ENCODE data around the gene CYGB.

Gene CYGB

GRCh38 chr17:76543826-76544545 is 6.5 kb upstream of the CYGB start:
- Histone ChIP-seq H3K36me3 (ENCODE audit: control insufficient read depth in 1 of 2, insufficient read depth in 2 of 2, low read length in 2 of 2) (no peaks in the 10 kb centered on the region), H3K4me3 (ENCODE audit: low read depth in 1 of 2, low read length in 2 of 2) (no peak overlapping the region), H3K27me3 (ENCODE audit: control insufficient read depth in 1 of 2, insufficient read depth in 2 of 2, low read length in 2 of 2) (peaks cover 4 to 15% of the 10 kb centered on the region in 2 donors), H3K9me3 (ENCODE audit: control insufficient read depth in 1 of 2, low read length in 2 of 2) (no peaks in the 10 kb centered on the region), H3K9ac (ENCODE audit: low read depth in 1 of 2, low read length in 2 of 2) (no peak overlapping the region), H3K27ac (ENCODE audit: low read depth, low read length) (no peak overlapping the region), H3K4me1 (ENCODE audit: control insufficient read depth in 1 of 2, insufficient read depth in 2 of 2, low read length in 2 of 2) (peaks cover 39 to 40% of the 10 kb centered on the region in 2 donors)

GRCh38 chr17:76543482-76543825 is 5.9 kb upstream of the CYGB start:
- no peaks in the 10 kb centered on the region for H3K9me3 ChIP-seq (ENCODE audit: control insufficient read depth in 1 of 2, low read length in 2 of 2)
- H3K27me3 ChIP-seq (ENCODE audit: control insufficient read depth in 1 of 2, insufficient read depth in 2 of 2, low read length in 2 of 2), result peaks cover 9 to 20% of the 10 kb centered on the region in 2 donors
- H3K4me1 ChIP-seq (ENCODE audit: control insufficient read depth in 1 of 2, insufficient read depth in 2 of 2, low read length in 2 of 2), result peaks cover 39 to 40% of the 10 kb centered on the region in 2 donors
- H3K36me3 ChIP-seq (ENCODE audit: control insufficient read depth in 1 of 2, insufficient read depth in 2 of 2, low read length in 2 of 2), result no peaks in the 10 kb centered on the region
- no peak overlapping the region for H3K4me3 ChIP-seq (ENCODE audit: low read depth in 1 of 2, low read length in 2 of 2)
- H3K9ac ChIP-seq (ENCODE audit: low read depth in 1 of 2, low read length in 2 of 2), result no peak overlapping the region
- H3K27ac ChIP-seq (ENCODE audit: low read depth, low read length), result no peak overlapping the region

GRCh38 chr17:76542984-76543383 is 5.5 kb upstream of the CYGB start:
- peaks cover 14 to 23% of the 10 kb centered on the region in 2 donors for H3K27me3 ChIP-seq (ENCODE audit: control insufficient read depth in 1 of 2, insufficient read depth in 2 of 2, low read length in 2 of 2)
- H3K27ac ChIP-seq (ENCODE audit: low read depth, low read length), result no peak overlapping the region
- H3K9me3 ChIP-seq (ENCODE audit: control insufficient read depth in 1 of 2, low read length in 2 of 2), result no peaks in the 10 kb centered on the region
- H3K9ac ChIP-seq (ENCODE audit: low read depth in 1 of 2, low read length in 2 of 2), result no peak overlapping the region
- H3K4me3 ChIP-seq (ENCODE audit: low read depth in 1 of 2, low read length in 2 of 2), result no peak overlapping the region
- H3K36me3 ChIP-seq (ENCODE audit: control insufficient read depth in 1 of 2, insufficient read depth in 2 of 2, low read length in 2 of 2), result no peaks in the 10 kb centered on the region
- peaks cover 34 to 40% of the 10 kb centered on the region in 2 donors for H3K4me1 ChIP-seq (ENCODE audit: control insufficient read depth in 1 of 2, insufficient read depth in 2 of 2, low read length in 2 of 2)

DNA sequence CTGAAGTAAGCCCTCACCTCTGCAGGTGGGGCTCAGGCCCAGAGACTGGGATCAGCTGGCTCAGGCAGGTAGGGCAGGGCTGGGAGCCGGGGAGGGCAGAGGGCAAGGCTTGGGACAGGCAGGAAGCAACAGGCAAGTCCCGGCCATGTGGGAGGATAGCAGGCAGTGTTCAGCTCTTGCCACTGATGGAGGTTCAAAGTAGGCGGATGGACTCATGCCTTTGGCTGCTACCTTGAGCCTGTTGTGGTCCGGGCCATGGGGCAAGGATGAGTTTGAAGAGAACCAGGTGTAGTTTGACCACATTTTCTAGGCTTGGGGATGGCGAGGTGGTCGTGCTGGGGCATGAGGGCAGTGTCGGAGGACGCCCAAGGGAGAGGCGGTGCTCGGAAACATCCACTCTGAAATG is 5.1 kb upstream of the CYGB start:
- Histone ChIP-seq H3K9ac (ENCODE audit: low read depth in 1 of 2, low read length in 2 of 2) (no peak overlapping the region), H3K27ac (ENCODE audit: low read depth, low read length) (no peak overlapping the region), H3K4me1 (ENCODE audit: control insufficient read depth in 1 of 2, insufficient read depth in 2 of 2, low read length in 2 of 2) (peaks cover 33 to 40% of the 10 kb centered on the region in 2 donors)

GRCh38 chr17:76541739-76542454 is 4.4 kb upstream of the CYGB start:
- Histone ChIP-seq H3K9ac (ENCODE audit: low read depth in 1 of 2, low read length in 2 of 2) (no peak overlapping the region), H3K36me3 (ENCODE audit: control insufficient read depth in 1 of 2, insufficient read depth in 2 of 2, low read length in 2 of 2) (no peaks in the 10 kb centered on the region), H3K4me1 (ENCODE audit: control insufficient read depth in 1 of 2, insufficient read depth in 2 of 2, low read length in 2 of 2) (peaks cover 28 to 36% of the 10 kb centered on the region in 2 donors), H3K4me3 (ENCODE audit: low read depth in 1 of 2, low read length in 2 of 2) (no peak overlapping the region), H3K9me3 (ENCODE audit: control insufficient read depth in 1 of 2, low read length in 2 of 2) (no peaks in the 10 kb centered on the region), H3K27ac (ENCODE audit: low read depth, low read length) (no peak overlapping the region), H3K27me3 (ENCODE audit: control insufficient read depth in 1 of 2, insufficient read depth in 2 of 2, low read length in 2 of 2) (peaks cover 21 to 27% of the 10 kb centered on the region in 2 donors)

More for the DNA sequence above, 5.1 kb upstream of the CYGB start:
- H3K9me3 ChIP-seq (ENCODE audit: control insufficient read depth in 1 of 2, low read length in 2 of 2), result no peaks in the 10 kb centered on the region
- H3K4me3 ChIP-seq (ENCODE audit: low read depth in 1 of 2, low read length in 2 of 2), result no peak overlapping the region
- no peaks in the 10 kb centered on the region for H3K36me3 ChIP-seq (ENCODE audit: control insufficient read depth in 1 of 2, insufficient read depth in 2 of 2, low read length in 2 of 2)
- peaks cover 17 to 23% of the 10 kb centered on the region in 2 donors for H3K27me3 ChIP-seq (ENCODE audit: control insufficient read depth in 1 of 2, insufficient read depth in 2 of 2, low read length in 2 of 2)

- H3K27ac ChIP-seq (ENCODE audit: low read depth, low read length), result no peak overlapping the region
Observed at GRCh38 chr17:76540381-76541300, 3.1 kb upstream of the CYGB start.

GRCh38 chr17:76539631-76540271 is 2.2 kb upstream of the CYGB start, which contains the start of gene PRCD:
PRCD (plus strand) TSS chr17:76540044; CDS start chr17:76540142, 98 bp downstream.
- Histone ChIP-seq H3K36me3 (ENCODE audit: control insufficient read depth in 1 of 2, insufficient read depth in 2 of 2, low read length in 2 of 2) (no peaks in the 10 kb centered on the region), H3K9me3 (ENCODE audit: control insufficient read depth in 1 of 2, low read length in 2 of 2) (no peaks in the 10 kb centered on the region), H3K4me1 (ENCODE audit: control insufficient read depth in 1 of 2, insufficient read depth in 2 of 2, low read length in 2 of 2) (peaks cover 14 to 20% of the 10 kb centered on the region in 2 donors), H3K27ac (ENCODE audit: low read depth, low read length) (no peak within 1 kb of the TSS), H3K4me3 (ENCODE audit: low read depth in 1 of 2, low read length in 2 of 2) (peak within 1 kb of the TSS; percentile 55 to 58), H3K9ac (ENCODE audit: low read depth in 1 of 2, low read length in 2 of 2) (peak within 1 kb of the TSS; percentile 54 to 81), H3K27me3 (ENCODE audit: control insufficient read depth in 1 of 2, insufficient read depth in 2 of 2, low read length in 2 of 2) (peaks cover 30 to 31% of the 10 kb centered on the region in 2 donors)

More at GRCh38 chr17:76540381-76541300, 3.1 kb upstream of the CYGB start:
- Histone ChIP-seq H3K36me3 (ENCODE audit: control insufficient read depth in 1 of 2, insufficient read depth in 2 of 2, low read length in 2 of 2) (no peaks in the 10 kb centered on the region), H3K9me3 (ENCODE audit: control insufficient read depth in 1 of 2, low read length in 2 of 2) (no peaks in the 10 kb centered on the region), H3K4me3 (ENCODE audit: low read depth in 1 of 2, low read length in 2 of 2) (peak overlapping the region; percentile 55 to 58), H3K27me3 (ENCODE audit: control insufficient read depth in 1 of 2, insufficient read depth in 2 of 2, low read length in 2 of 2) (peaks cover 31 to 34% of the 10 kb centered on the region in 2 donors), H3K4me1 (ENCODE audit: control insufficient read depth in 1 of 2, insufficient read depth in 2 of 2, low read length in 2 of 2) (peaks cover 16 to 24% of the 10 kb centered on the region in 2 donors), H3K9ac (ENCODE audit: low read depth in 1 of 2, low read length in 2 of 2) (peak overlapping the region; percentile 54 to 81)

- Histone ChIP-seq H3K4me1 (ENCODE audit: control insufficient read depth in 1 of 2, insufficient read depth in 2 of 2, low read length in 2 of 2) (peaks cover 14 to 15% of the 10 kb centered on the region in 2 donors), H3K27ac (ENCODE audit: low read depth, low read length) (no peak overlapping the region), H3K27me3 (ENCODE audit: control insufficient read depth in 1 of 2, insufficient read depth in 2 of 2, low read length in 2 of 2) (peaks cover 27 to 31% of the 10 kb centered on the region in 2 donors), H3K36me3 (ENCODE audit: control insufficient read depth in 1 of 2, insufficient read depth in 2 of 2, low read length in 2 of 2) (no peaks in the 10 kb centered on the region), H3K9me3 (ENCODE audit: control insufficient read depth in 1 of 2, low read length in 2 of 2) (no peaks in the 10 kb centered on the region), H3K9ac (ENCODE audit: low read depth in 1 of 2, low read length in 2 of 2) (no peak overlapping the region), H3K4me3 (ENCODE audit: low read depth in 1 of 2, low read length in 2 of 2) (no peak overlapping the region)
Observed at GRCh38 chr17:76538941-76539570, 1.5 kb upstream of the CYGB start.

- Histone ChIP-seq H3K9me3 (ENCODE audit: control insufficient read depth in 1 of 2, low read length in 2 of 2) (no peaks in the 10 kb centered on the region), H3K36me3 (ENCODE audit: control insufficient read depth in 1 of 2, insufficient read depth in 2 of 2, low read length in 2 of 2) (no peaks in the 10 kb centered on the region), H3K4me1 (ENCODE audit: control insufficient read depth in 1 of 2, insufficient read depth in 2 of 2, low read length in 2 of 2) (peaks cover 14 to 15% of the 10 kb centered on the region in 2 donors), H3K4me3 (ENCODE audit: low read depth in 1 of 2, low read length in 2 of 2) (no peak overlapping the region), H3K27ac (ENCODE audit: low read depth, low read length) (no peak overlapping the region), H3K9ac (ENCODE audit: low read depth in 1 of 2, low read length in 2 of 2) (no peak overlapping the region), H3K27me3 (ENCODE audit: control insufficient read depth in 1 of 2, insufficient read depth in 2 of 2, low read length in 2 of 2) (peaks cover 27 to 31% of the 10 kb centered on the region in 2 donors)
Observed at GRCh38 chr17:76538281-76538931, 897 bp upstream of the CYGB start.
